Measurements from ENCODE around the gene CACNA2D2. TPM values are rescaled to one million over a fixed set of nuclear protein-coding genes. Genes with fewer than 3 reads are reported as not detected.

The CACNA2D2 gene
- total and polyA plus RNA-seq, 2 donors from 2014 or later: 3.6 to 6.0 TPM

DNA sequence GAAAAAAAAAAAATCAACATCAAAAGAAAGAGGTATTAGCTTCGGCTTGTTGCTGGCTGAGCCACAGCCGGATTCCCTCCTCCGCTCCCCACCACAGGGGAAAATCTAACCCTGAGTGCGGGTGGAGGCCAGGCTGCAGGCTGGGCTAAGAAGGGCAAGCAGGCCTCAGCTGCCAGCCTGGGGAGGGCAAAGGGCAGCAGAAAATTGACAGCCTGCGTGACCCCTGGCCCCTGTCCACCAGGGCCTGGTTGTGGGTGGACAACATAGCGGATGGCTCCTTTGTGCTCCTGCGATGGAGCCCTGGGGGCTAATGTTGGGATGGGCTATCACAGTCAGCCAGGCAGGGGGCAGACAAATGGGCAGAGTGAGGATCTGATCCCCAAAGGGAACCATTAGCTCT, 25.4 kb downstream of the CACNA2D2 start:
- intact Hi-C loops (cut with DNase I): no loop called here
- Histone ChIP-seq H3K4me1 (ENCODE audit: control insufficient read depth in 2 of 3, insufficient read depth in 2 of 3, low read depth in 1 of 3, low read length in 3 of 3) (no peaks in the 10 kb centered on the region), H3K4me3 (ENCODE audit: low read length in 3 of 3) (no peak overlapping the region), H3K9ac (ENCODE audit: low read length in 3 of 3) (no peak overlapping the region), H3K9me3 (ENCODE audit: control insufficient read depth in 2 of 3, insufficient read depth in 1 of 3, low read length in 3 of 3) (peaks cover 0 to 7% (median 0%) of the 10 kb centered on the region in 3 donors), H3K27me3 (ENCODE audit: control insufficient read depth, insufficient read depth, low read length) (no peaks in the 10 kb centered on the region), H3K27ac (ENCODE audit: low read depth in 2 of 2, low read length in 2 of 2) (no peak overlapping the region), H3K36me3 (ENCODE audit: control insufficient read depth in 2 of 3, insufficient read depth in 3 of 3, low read length in 3 of 3) (no peaks in the 10 kb centered on the region)
- TF ChIP-seq, protein P1, sequence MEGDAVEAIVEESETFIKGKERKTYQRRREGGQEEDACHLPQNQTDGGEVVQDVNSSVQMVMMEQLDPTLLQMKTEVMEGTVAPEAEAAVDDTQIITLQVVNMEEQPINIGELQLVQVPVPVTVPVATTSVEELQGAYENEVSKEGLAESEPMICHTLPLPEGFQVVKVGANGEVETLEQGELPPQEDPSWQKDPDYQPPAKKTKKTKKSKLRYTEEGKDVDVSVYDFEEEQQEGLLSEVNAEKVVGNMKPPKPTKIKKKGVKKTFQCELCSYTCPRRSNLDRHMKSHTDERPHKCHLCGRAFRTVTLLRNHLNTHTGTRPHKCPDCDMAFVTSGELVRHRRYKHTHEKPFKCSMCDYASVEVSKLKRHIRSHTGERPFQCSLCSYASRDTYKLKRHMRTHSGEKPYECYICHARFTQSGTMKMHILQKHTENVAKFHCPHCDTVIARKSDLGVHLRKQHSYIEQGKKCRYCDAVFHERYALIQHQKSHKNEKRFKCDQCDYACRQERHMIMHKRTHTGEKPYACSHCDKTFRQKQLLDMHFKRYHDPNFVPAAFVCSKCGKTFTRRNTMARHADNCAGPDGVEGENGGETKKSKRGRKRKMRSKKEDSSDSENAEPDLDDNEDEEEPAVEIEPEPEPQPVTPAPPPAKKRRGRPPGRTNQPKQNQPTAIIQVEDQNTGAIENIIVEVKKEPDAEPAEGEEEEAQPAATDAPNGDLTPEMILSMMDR (IDR thresholded peaks at IDR 0.05; ENCODE audit: borderline replicate concordance, extremely low read depth, insufficient read depth): no peak
- no peak for FAIRE-seq
- no peak for DNase-seq

DNA sequence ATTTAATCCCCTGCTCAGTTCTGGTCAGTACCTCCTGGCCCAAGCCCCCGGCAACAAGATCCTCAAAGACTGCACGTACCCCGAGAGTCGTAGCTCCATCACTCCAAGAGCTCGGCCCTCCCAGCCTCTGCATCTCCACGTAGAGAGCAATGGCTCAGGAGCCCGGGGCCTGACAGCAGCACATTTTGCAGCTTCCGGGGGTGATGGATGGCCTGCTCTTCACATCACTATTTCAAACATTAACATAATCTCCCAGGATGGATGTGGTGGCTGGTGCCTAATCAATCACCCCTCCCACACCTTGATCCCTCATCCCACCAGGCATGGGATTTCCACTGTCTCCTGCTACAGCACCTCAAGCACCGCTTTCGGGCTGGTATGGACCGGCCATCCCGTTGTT, 28.1 kb downstream of the CACNA2D2 start:
- H3K36me3 ChIP-seq (ENCODE audit: control insufficient read depth in 2 of 3, insufficient read depth in 3 of 3, low read length in 3 of 3): no peaks in the 10 kb centered on the region
- no peaks in the 10 kb centered on the region for H3K4me1 ChIP-seq (ENCODE audit: control insufficient read depth in 2 of 3, insufficient read depth in 2 of 3, low read depth in 1 of 3, low read length in 3 of 3)
- no peak overlapping the region for H3K9ac ChIP-seq (ENCODE audit: low read length in 3 of 3)
- no peaks in the 10 kb centered on the region for H3K27me3 ChIP-seq (ENCODE audit: control insufficient read depth, insufficient read depth, low read length)
- no peak overlapping the region for H3K4me3 ChIP-seq (ENCODE audit: low read length in 3 of 3)
- FAIRE-seq (no peak), DNase-seq (no peak)
- H3K9me3 ChIP-seq (ENCODE audit: control insufficient read depth in 2 of 3, insufficient read depth in 1 of 3, low read length in 3 of 3): peaks cover 0 to 7% (median 0%) of the 10 kb centered on the region in 3 donors
- intact Hi-C loops (cut with DNase I): no loop called here
- H3K27ac ChIP-seq (ENCODE audit: low read depth in 2 of 2, low read length in 2 of 2): no peak overlapping the region
- TF ChIP-seq, protein P1 (IDR thresholded peaks at IDR 0.05; ENCODE audit: borderline replicate concordance, extremely low read depth, insufficient read depth): no peak

DNA sequence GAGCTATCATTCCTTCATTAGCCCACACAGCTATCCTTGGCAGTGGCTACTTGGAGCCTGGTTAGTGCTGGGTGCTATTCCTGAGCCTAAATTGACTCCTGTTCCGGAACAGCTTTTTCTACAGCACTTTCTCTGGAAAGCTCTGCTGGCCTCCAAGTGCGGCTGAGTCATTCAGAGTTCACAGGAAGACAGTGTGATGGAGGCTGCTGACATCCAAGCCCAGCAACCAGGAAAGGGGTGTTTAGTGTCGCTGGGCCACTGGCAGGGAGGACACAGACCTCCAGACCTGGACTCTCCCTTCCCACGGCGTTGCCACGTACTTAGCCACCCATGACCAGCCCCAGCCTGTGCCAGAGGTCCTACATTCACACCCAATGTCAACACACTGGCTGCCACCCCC, 28.7 kb downstream of the CACNA2D2 start:
- no peak for DNase-seq
- peaks cover 0 to 7% (median 0%) of the 10 kb centered on the region in 3 donors for H3K9me3 ChIP-seq (ENCODE audit: control insufficient read depth in 2 of 3, insufficient read depth in 1 of 3, low read length in 3 of 3)
- no peak for FAIRE-seq
- no peaks in the 10 kb centered on the region for H3K27me3 ChIP-seq (ENCODE audit: control insufficient read depth, insufficient read depth, low read length)
- H3K4me1 ChIP-seq (ENCODE audit: control insufficient read depth in 2 of 3, insufficient read depth in 2 of 3, low read depth in 1 of 3, low read length in 3 of 3): no peaks in the 10 kb centered on the region
- H3K9ac ChIP-seq (ENCODE audit: low read length in 3 of 3): no peak overlapping the region
- TF ChIP-seq, protein P1 (IDR thresholded peaks at IDR 0.05; ENCODE audit: borderline replicate concordance, extremely low read depth, insufficient read depth): no peak
- H3K4me3 ChIP-seq (ENCODE audit: low read length in 3 of 3): no peak overlapping the region
- no peak overlapping the region for H3K27ac ChIP-seq (ENCODE audit: low read depth in 2 of 2, low read length in 2 of 2)
- intact Hi-C loops (cut with DNase I): no loop called here
- H3K36me3 ChIP-seq (ENCODE audit: control insufficient read depth in 2 of 3, insufficient read depth in 3 of 3, low read length in 3 of 3): no peaks in the 10 kb centered on the region

DNA sequence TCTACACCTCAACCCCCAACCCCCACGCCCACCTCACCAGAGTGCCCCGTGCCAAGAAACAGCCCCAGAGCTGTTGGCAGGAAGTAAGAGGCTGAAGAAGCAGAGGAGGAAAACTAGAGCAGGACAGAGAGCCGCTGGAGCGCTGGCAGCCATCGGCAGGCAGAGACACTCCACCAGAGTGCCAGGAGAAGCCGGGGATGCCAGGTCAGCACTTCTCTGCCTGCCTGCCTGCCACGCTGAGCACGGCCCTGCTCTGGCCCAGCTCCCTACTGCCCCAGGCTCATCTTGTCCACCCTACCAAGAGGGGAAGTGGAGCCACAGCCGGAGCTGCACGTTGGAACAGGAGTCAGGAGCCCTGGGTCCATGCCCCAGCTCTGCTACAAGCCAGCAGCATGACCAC, 29.7 kb downstream of the CACNA2D2 start:
- intact Hi-C loops (cut with DNase I): no loop called here
- Histone ChIP-seq H3K36me3 (ENCODE audit: control insufficient read depth in 2 of 3, insufficient read depth in 3 of 3, low read length in 3 of 3) (no peaks in the 10 kb centered on the region), H3K4me3 (ENCODE audit: low read length in 3 of 3) (no peak overlapping the region), H3K27ac (ENCODE audit: low read depth in 2 of 2, low read length in 2 of 2) (no peak overlapping the region), H3K9me3 (ENCODE audit: control insufficient read depth in 2 of 3, insufficient read depth in 1 of 3, low read length in 3 of 3) (peaks cover 0 to 4% (median 0%) of the 10 kb centered on the region in 3 donors), H3K4me1 (ENCODE audit: control insufficient read depth in 2 of 3, insufficient read depth in 2 of 3, low read depth in 1 of 3, low read length in 3 of 3) (no peaks in the 10 kb centered on the region), H3K27me3 (ENCODE audit: control insufficient read depth, insufficient read depth, low read length) (no peaks in the 10 kb centered on the region), H3K9ac (ENCODE audit: low read length in 3 of 3) (no peak overlapping the region)
- no peak for DNase-seq
- FAIRE-seq: no peak
- TF ChIP-seq, protein P1 (IDR thresholded peaks at IDR 0.05; ENCODE audit: borderline replicate concordance, extremely low read depth, insufficient read depth): no peak

Data from kidney (tissue), 14 donors.